HepG2 (cell line): ENCODE data around the gene CSTB. TPM values are rescaled to one million over a fixed set of nuclear protein-coding genes. Genes with fewer than 3 reads are reported as not detected.

Experiments used
- AKNA ChIP-seq: sonication (generic); formaldehyde crosslinking; IDR thresholded peaks from 2 replicates; pipeline ENCODE4 v1.4.0; 2020; ENCODE audit warnings: missing genetic modification reagents, borderline replicate concordance
- ATF7-NPFF ChIP-seq: sonication (generic); formaldehyde crosslinking; IDR thresholded peaks from 2 replicates; pipeline ENCODE4 v1.8.1; 2023; ENCODE audit warnings: mild to moderate bottlenecking, low read depth, missing genetic modification reagents, moderate library complexity
- FOXA1 ChIP-seq, 2 experiments: fragments of 450-650 bp in 1 of 2; sonication (generic) in 1 of 2; formaldehyde crosslinking in 1 of 2; IDR thresholded peaks; 2 replicates each; pipeline versions ENCODE4 v1.4.0 to v1.6.1; 2016 to 2020; ENCODE audit warnings: missing genetic modification reagents in 1 of 2
- FOXP1 ChIP-seq, 2 experiments: fragments of 450-650 bp in 1 of 2; IDR thresholded peaks; 2 replicates each; pipeline ENCODE4 v1.6.1; 2017 to 2018; ENCODE audit warnings: antibody characterized with exemption in 1 of 2
- HNRNPUL1 ChIP-seq: fragments of 200-400 bp; formaldehyde crosslinking; IDR thresholded peaks from 2 replicates; pipeline ENCODE4 v1.6.1; 2017; ENCODE audit warnings: low read depth, mild to moderate bottlenecking, low read length, moderate library complexity
- NR0B2 ChIP-seq: sonication (generic); formaldehyde crosslinking; IDR thresholded peaks from 2 replicates; pipeline ENCODE4 v1.4.0; 2020; ENCODE audit warnings: mild to moderate bottlenecking, missing genetic modification reagents
- ONECUT2 ChIP-seq: sonication (generic); formaldehyde crosslinking; IDR thresholded peaks from 2 replicates; pipeline ENCODE4 v1.4.0; 2020; ENCODE audit warnings: missing genetic modification reagents
- PHF5A ChIP-seq: IDR thresholded peaks from one replicate; pipeline ENCODE4 v1.6.1; 2018; ENCODE audit warnings: low read depth, missing genetic modification reagents; ENCODE audit not compliant: unreplicated experiment
- PTBP1 ChIP-seq: fragments of 200-400 bp; formaldehyde crosslinking; IDR thresholded peaks from 2 replicates; pipeline ENCODE4 v1.6.1; 2018; ENCODE audit warnings: low read length, low read depth; ENCODE audit not compliant: poor library complexity, severe bottlenecking
- SALL2 ChIP-seq: sonication (generic); formaldehyde crosslinking; IDR thresholded peaks from 2 replicates; pipeline ENCODE4 v1.8.1; 2023; ENCODE audit warnings: mild to moderate bottlenecking, missing genetic modification reagents, inconsistent platforms
- XBP1 ChIP-seq: sonication (generic); formaldehyde crosslinking; IDR thresholded peaks from 2 replicates; pipeline ENCODE4 v1.5.0; 2020; ENCODE audit warnings: missing genetic modification reagents
- ZBTB2 ChIP-seq: sonication (generic); formaldehyde crosslinking; IDR thresholded peaks from 2 replicates; pipeline ENCODE4 v1.8.0; 2022; ENCODE audit warnings: low read depth, missing genetic modification reagents
- ZBTB33 ChIP-seq: sonication (generic); formaldehyde crosslinking; IDR thresholded peaks from 2 replicates; pipeline ENCODE4 v1.4.0; 2020; ENCODE audit warnings: missing genetic modification reagents
- ZBTB39 ChIP-seq: sonication (generic); formaldehyde crosslinking; IDR thresholded peaks from 2 replicates; pipeline ENCODE4 v1.5.0; 2020; ENCODE audit warnings: missing genetic modification reagents
- ZC3H13 ChIP-seq: sonication (generic); formaldehyde crosslinking; IDR thresholded peaks from 2 replicates; pipeline ENCODE4 v1.8.1; 2023; ENCODE audit warnings: mild to moderate bottlenecking, missing genetic modification reagents, moderate library complexity
- ZFP41 ChIP-seq: sonication (generic); formaldehyde crosslinking; IDR thresholded peaks from 2 replicates; pipeline ENCODE4 v1.4.0; 2020; ENCODE audit warnings: mild to moderate bottlenecking, missing genetic modification reagents, borderline replicate concordance
- ZNF782 ChIP-seq: sonication (generic); formaldehyde crosslinking; IDR thresholded peaks from 2 replicates; pipeline ENCODE4 v1.4.0; 2020; ENCODE audit warnings: missing genetic modification reagents, mild to moderate bottlenecking, borderline replicate concordance
- polyA plus RNA-seq, 8 experiments: library from polyadenylated mRNA; depleted of rRNA in 3 of 8; stranded (reverse) in 7 of 8; unstranded in 1 of 8; fragments of >200 nt; fragmentation: Illumina TruSeq in 4 of 8; extraction: Trizol in 4 of 8; gene quantifications; 2 replicates each; pipeline versions ENCODE4 v1.2.1 to v1.2.3, GENCODE V29; 2011 to 2016; ENCODE audit warnings: low read depth in 4 of 8, missing spikeins in 1 of 8, mixed read lengths in 1 of 8; ENCODE audit not compliant: insufficient read depth in 1 of 8
- total RNA-seq, 5 experiments: library from RNA; depleted of rRNA; stranded (reverse); fragments of >200 nt; fragmentation: Illumina TruSeq; extraction: Trizol; gene quantifications; 2 replicates each; pipeline ENCODE4 v1.2.3, GENCODE V29; 2016; ENCODE audit warnings: low read depth in 1 of 5

Gene CSTB
- total and polyA plus RNA-seq, 2 of the 13 experiments (the other 11 are each of a cell fraction or from before 2014, with no cell fraction given): 11.7 to 94.1 TPM

- TF ChIP-seq ZBTB2 (no peak), NR0B2 (CRISPR knock-in tag) (no peak; the same call in 1 of the 2 replicates), ZFP41 (CRISPR knock-in tag) (peak; percentile 53; the same call in 1 of the 2 replicates), ZBTB33 (peak; percentile 14; the same call in 1 of the 2 replicates), SALL2 (CRISPR knock-in tag) (no peak), PTBP1 (no peak), ZNF782 (CRISPR knock-in tag) (no peak; the same call in 1 of the 2 replicates), ZBTB39 (CRISPR knock-in tag) (peak; percentile 94), AKNA (no peak), HNRNPUL1 (no peak), ZC3H13 (0 out of 2 replicates have a peak, but pooled peaks have one; percentile 63), FOXP1 (IDR thresholded peaks at IDR 0.05) (no peak), FOXP1 (CRISPR knock-in tag; IDR thresholded peaks at IDR 0.05) (peak; percentile 68), ATF7-NPFF (CRISPR knock-in tag) (no peak), ONECUT2 (CRISPR knock-in tag) (no peak), XBP1 (CRISPR knock-in tag) (no peak), FOXA1 (IDR thresholded peaks at IDR 0.05) (no peak), FOXA1 (CRISPR knock-in tag; IDR thresholded peaks at IDR 0.05) (peak; percentile 71), PHF5A (CRISPR knock-in tag) (peak; percentile 84)
Observed at GRCh38 chr21:43783098-43783700, 7.1 kb upstream of the CSTB start (continued).
